Hematopoietic multipotent progenitor cell treated with erythropoietin and hydrocortisone succinate and interleukin-3 and kit ligand, for 17 days (in vitro differentiated cells): ENCODE data around the gene RBM47.
"Not testable (repeated sequence)": the region's sequence is repeated elsewhere in the genome, so short reads cannot be mapped to it uniquely, and the experiment has no call there.

Experiments
- DNase-seq: peaks from one replicate; pipeline ENCODE4 v3.0.0-alpha.2; 2015; ENCODE audit warnings: low spot score

RBM47 gene

GRCh38 chr4:40629401-40630334, at the start of gene RBM47:
Gene RBM47 (minus strand): TSS chr4:40629864. CDS start chr4:40438893, 190,971 bp downstream.
- DNase-seq: no peak

GRCh38 chr4:40678421-40678820, 48.8 kb upstream of the RBM47 start:
- DNase-seq: no peak

GRCh38 chr4:40675166-40675565, 45.5 kb upstream of the RBM47 start:
- DNase-seq: no peak

- DNase-seq: no peak
Observed at GRCh38 chr4:40672528-40673522, 43.2 kb upstream of the RBM47 start.

GRCh38 chr4:40669504-40669903, 39.8 kb upstream of the RBM47 start:
- no peak for DNase-seq

- DNase-seq: no peak
Observed at GRCh38 chr4:40665842-40666241, 36.2 kb upstream of the RBM47 start.

- no peak for DNase-seq
Observed at GRCh38 chr4:40662962-40663604, 33.4 kb upstream of the RBM47 start.

GRCh38 chr4:40661803-40662202, 32.1 kb upstream of the RBM47 start:
- DNase-seq: no peak

- no peak for DNase-seq
Observed at GRCh38 chr4:40656201-40656863, 26.7 kb upstream of the RBM47 start.

- DNase-seq: no peak
Observed at GRCh38 chr4:40651280-40651679, 21.6 kb upstream of the RBM47 start.

- DNase-seq: no peak
Observed at GRCh38 chr4:40649321-40649720, 19.7 kb upstream of the RBM47 start.

- no peak for DNase-seq
Observed at GRCh38 chr4:40648742-40649281, 19.1 kb upstream of the RBM47 start.

- no peak for DNase-seq
Observed at GRCh38 chr4:40648131-40648530, 18.5 kb upstream of the RBM47 start.

- DNase-seq: no peak
Observed at GRCh38 chr4:40645586-40645985, 15.9 kb upstream of the RBM47 start.

GRCh38 chr4:40632080-40632479, 2.4 kb upstream of the RBM47 start:
- no peak for DNase-seq

GRCh38 chr4:40630335-40631021, 814 bp upstream of the RBM47 start:
- DNase-seq: no peak

- no peak for DNase-seq
Observed at GRCh38 chr4:40628888-40629287, 776 bp downstream of the RBM47 start.

- DNase-seq: not testable (repeated sequence)
Observed at GRCh38 chr4:40628407-40628806, 1.3 kb downstream of the RBM47 start.

- no peak for DNase-seq
Observed at GRCh38 chr4:40627540-40627939, 2.1 kb downstream of the RBM47 start.

GRCh38 chr4:40626183-40626990, 3.3 kb downstream of the RBM47 start:
- DNase-seq: no peak
